Mononuclear cell (primary cell): ENCODE results near the gene ZCCHC9. TPM values are rescaled to one million over a fixed set of nuclear protein-coding genes. Genes with fewer than 3 reads are reported as not detected.
"Not testable (repeated sequence)": the region's sequence is repeated elsewhere in the genome, so short reads cannot be mapped to it uniquely, and the experiment has no call there.

Experiments
- H3K27me3 ChIP-seq: 2 replicates; pipeline ENCODE4 v1.6.0; 2011; ENCODE audit warnings: low read length, control low read depth; ENCODE audit not compliant: insufficient read depth
- H3K4me1 ChIP-seq: 2 replicates; pipeline ENCODE4 v1.5.1; 2011; ENCODE audit warnings: mild to moderate bottlenecking, low read length, control low read depth; ENCODE audit not compliant: insufficient read depth
- H3K4me3 ChIP-seq: 2 replicates; pipeline ENCODE4 v1.5.1; 2011; ENCODE audit warnings: mild to moderate bottlenecking, low read length, moderate library complexity
- H3K9me3 ChIP-seq: 2 replicates; pipeline ENCODE4 v1.5.1; 2011; ENCODE audit warnings: low read depth, mild to moderate bottlenecking, control low read depth, low read length
- total RNA-seq: library from RNA; depleted of rRNA; stranded (reverse); fragments of >200 nt; gene quantifications from one replicate; pipeline ENCODE4 v1.2.3, GENCODE V29; 2012

Gene ZCCHC9
- total RNA-seq = 16.0 TPM

DNA sequence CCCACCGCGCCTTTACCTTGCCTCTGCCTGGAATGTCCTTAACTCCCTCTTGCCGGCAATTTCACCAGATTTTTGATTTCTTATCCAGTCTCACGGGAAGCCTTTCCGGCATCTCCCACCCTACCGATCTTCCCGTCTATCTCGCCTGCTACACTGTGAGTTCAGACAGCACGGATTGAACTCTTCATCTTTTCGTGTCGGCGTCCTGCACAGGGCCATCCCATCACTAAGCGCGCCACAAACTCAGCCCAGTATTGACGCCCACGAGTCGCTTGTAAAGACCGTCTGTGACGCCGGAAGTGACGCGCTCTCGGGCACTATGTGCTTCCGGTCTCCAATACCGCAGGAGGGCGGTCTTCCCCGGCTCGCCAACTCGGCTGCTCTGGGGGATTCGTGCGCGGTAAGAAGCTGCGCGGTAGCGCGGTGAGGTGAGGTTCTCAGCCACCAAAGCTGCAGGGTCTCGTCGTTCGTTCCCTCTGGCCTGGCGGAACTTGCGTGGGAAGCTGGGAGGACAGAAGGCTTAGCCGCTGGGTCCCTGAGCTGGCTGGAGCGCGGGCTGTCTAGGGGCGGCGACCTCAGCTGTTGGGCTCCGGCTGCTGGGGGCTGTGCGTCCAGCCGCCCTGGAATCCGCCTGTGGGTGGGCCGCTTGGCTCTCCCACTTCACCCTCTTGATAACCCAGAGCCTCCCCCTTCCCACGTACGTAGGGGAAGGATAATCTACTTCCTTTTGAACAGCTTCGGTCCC, at the start of gene ZCCHC9:
Gene ZCCHC9, plus strand, starts transcription at position 317 of the 745 bp plus-strand sequence. CDS start 3,171 bp downstream, outside the sequence.
- peak within 1 kb of the TSS; percentile 74 for H3K4me3 ChIP-seq
- H3K9me3 ChIP-seq = no peaks in the 10 kb centered on the region
- H3K4me1 ChIP-seq = peaks cover 28% of the 10 kb centered on the region
- H3K27me3 ChIP-seq = no peaks in the 10 kb centered on the region

DNA sequence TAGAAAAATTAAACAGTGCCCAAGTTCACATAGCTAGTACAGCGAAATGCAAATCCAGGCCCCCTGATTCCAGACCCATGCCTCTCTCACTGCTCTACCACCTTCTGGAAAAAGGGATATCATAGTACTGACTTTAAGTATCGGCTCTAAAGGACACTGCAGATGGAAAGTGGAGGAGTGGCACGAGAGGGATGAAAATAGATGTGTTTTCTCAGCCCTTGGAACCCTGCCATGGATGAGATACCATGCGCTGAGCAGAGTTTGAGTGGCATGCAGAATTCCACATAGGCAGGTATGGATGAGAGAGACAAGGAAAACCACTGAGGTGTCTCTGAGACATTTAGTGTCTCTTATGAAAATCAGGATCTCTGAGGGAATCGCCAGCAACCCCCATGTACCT, 49.5 kb upstream of the ZCCHC9 start:
- Histone ChIP-seq H3K27me3 (no peaks in the 10 kb centered on the region), H3K4me3 (no peak overlapping the region), H3K9me3 (no peaks in the 10 kb centered on the region), H3K4me1 (no peaks in the 10 kb centered on the region)

DNA sequence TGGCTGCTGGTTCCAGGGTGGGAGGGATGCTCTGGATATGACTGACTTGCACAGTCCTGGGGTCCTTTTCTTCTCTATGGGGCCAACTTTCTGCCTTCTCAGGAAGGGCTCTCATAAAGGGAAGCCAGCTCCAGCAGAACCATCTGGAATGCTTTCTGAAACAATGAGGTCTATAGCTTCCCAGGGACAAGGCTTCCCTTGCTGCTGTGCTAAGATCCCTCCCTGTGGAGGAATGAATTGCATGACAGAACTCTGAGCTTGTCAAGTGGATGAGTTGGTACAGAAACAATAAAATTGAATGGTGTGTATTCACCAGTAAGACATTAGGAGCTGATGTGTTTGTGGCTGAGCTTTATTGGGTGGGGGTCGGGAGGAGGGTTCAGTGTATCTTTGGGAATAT, 48.5 kb upstream of the ZCCHC9 start:
- Histone ChIP-seq H3K27me3 (no peaks in the 10 kb centered on the region), H3K9me3 (no peaks in the 10 kb centered on the region), H3K4me1 (no peaks in the 10 kb centered on the region), H3K4me3 (no peak overlapping the region)

DNA sequence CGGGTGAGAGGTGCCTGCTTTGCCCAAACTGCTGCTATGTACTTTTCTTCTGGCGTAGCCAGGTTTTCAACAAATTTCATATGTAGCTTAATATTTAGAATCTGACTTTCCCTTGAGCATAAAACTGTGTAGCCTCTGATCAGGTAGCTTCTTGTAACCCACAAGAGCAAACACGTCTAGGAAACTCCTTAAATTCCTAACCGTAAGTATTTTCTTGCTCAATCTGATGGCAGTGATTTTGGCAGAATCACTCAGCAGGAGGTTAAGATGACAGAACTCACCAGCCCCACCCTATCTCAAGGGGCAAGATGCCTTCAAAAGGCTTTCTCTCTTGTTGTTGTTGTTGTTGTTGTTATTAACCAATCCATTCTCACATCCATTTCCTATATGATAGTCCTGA, 47.5 kb upstream of the ZCCHC9 start:
- H3K4me1 ChIP-seq = no peaks in the 10 kb centered on the region
- no peaks in the 10 kb centered on the region for H3K27me3 ChIP-seq
- H3K9me3 ChIP-seq = no peaks in the 10 kb centered on the region
- H3K4me3 ChIP-seq = no peak overlapping the region

DNA sequence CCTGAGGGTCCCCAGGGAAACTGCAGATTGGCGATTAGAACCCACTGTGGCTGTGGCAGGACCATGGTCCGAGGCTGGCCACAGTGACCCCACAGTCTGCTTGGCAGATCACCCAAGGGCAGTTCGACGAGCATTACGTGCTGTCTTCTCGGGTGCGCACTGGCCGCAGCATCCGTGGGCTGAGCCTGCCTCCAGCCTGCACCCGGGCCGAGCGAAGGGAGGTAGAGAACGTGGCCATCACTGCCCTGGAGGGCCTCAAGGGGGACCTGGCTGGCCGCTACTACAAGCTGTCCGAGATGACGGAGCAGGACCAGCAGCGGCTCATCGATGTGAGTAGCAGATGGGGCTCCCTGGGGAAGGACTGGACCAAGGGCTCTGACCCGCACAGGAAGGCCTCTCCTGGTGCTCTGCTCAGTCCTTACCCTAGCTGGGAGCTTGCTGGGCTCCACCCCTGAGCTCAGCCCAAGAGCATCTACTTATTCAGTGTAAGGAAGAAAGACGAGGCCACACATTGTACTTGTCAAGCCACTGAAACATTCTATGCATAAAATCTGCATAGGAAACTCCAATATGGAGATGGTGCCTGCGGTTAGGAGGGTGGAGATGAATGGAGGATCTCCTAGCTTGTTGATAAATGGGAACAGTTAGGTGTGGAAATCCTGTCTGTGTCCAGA, 46.4 kb upstream of the ZCCHC9 start:
- Histone ChIP-seq H3K4me3 (no peak overlapping the region), H3K27me3 (no peaks in the 10 kb centered on the region), H3K4me1 (no peaks in the 10 kb centered on the region), H3K9me3 (no peaks in the 10 kb centered on the region)

GRCh38 chr5:81256766-81257165, 44.6 kb upstream of the ZCCHC9 start:
- no peaks in the 10 kb centered on the region for H3K4me1 ChIP-seq
- no peaks in the 10 kb centered on the region for H3K27me3 ChIP-seq
- no peak overlapping the region for H3K4me3 ChIP-seq
- H3K9me3 ChIP-seq = no peaks in the 10 kb centered on the region

- H3K9me3 ChIP-seq, H3K4me3 ChIP-seq, H3K27me3 ChIP-seq, H3K4me1 ChIP-seq: not testable (repeated sequence)
Measured at GRCh38 chr5:81262796-81263195, 38.6 kb upstream of the ZCCHC9 start.

GRCh38 chr5:81265101-81265500, 36.3 kb upstream of the ZCCHC9 start:
- Histone ChIP-seq H3K4me3 (no peak overlapping the region), H3K9me3 (no peaks in the 10 kb centered on the region), H3K27me3 (no peaks in the 10 kb centered on the region), H3K4me1 (no peaks in the 10 kb centered on the region)

GRCh38 chr5:81268521-81269196, 32.7 kb upstream of the ZCCHC9 start:
- H3K4me3 ChIP-seq = no peak overlapping the region
- H3K27me3 ChIP-seq = no peaks in the 10 kb centered on the region
- H3K4me1 ChIP-seq = no peaks in the 10 kb centered on the region
- peaks cover 7% of the 10 kb centered on the region for H3K9me3 ChIP-seq

GRCh38 chr5:81269751-81270393, 31.5 kb upstream of the ZCCHC9 start:
- Histone ChIP-seq H3K4me1 (no peaks in the 10 kb centered on the region), H3K4me3 (no peak overlapping the region), H3K9me3 (peaks cover 7% of the 10 kb centered on the region), H3K27me3 (no peaks in the 10 kb centered on the region)

DNA sequence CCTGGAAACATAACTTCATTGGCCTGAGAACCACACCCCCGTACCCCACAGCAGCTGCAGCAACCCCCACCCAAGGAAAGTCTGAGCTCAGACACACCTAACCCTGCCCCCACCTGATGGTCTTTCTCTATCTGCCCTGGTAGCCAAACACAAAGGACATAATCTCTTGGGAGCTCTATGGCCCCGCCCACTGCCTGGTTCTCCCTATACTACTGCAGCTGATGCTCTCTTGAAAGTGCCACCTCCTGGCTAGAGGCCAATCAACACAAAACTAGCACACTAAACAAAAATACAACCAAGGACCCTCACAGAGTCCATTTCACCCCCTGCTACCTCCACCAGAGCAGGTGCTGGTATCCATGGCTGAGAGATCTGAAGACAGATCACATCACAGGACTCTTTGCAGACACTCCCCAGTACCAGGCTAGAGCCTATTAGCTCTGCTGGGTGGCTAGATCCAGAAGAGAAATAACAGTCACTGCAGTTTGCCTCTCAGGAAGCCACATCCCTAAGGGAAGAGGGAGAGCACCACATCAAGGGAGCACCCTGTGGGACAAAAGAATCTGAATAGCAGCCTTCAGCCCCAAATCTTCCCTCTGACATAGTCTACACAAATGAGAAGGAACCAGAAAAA, 30.9 kb upstream of the ZCCHC9 start:
- not testable (repeated sequence) for H3K4me1 ChIP-seq, H3K4me3 ChIP-seq, H3K9me3 ChIP-seq, H3K27me3 ChIP-seq

- H3K27me3 ChIP-seq = no peaks in the 10 kb centered on the region
- H3K9me3 ChIP-seq = no peaks in the 10 kb centered on the region
- no peaks in the 10 kb centered on the region for H3K4me1 ChIP-seq
- no peak overlapping the region for H3K4me3 ChIP-seq
Measured at GRCh38 chr5:81283976-81284375, 17.4 kb upstream of the ZCCHC9 start.

- H3K9me3 ChIP-seq = no peaks in the 10 kb centered on the region
- no peaks in the 10 kb centered on the region for H3K4me1 ChIP-seq
- no peak overlapping the region for H3K4me3 ChIP-seq
- no peaks in the 10 kb centered on the region for H3K27me3 ChIP-seq
Measured at GRCh38 chr5:81286059-81286617, 15.2 kb upstream of the ZCCHC9 start.

DNA sequence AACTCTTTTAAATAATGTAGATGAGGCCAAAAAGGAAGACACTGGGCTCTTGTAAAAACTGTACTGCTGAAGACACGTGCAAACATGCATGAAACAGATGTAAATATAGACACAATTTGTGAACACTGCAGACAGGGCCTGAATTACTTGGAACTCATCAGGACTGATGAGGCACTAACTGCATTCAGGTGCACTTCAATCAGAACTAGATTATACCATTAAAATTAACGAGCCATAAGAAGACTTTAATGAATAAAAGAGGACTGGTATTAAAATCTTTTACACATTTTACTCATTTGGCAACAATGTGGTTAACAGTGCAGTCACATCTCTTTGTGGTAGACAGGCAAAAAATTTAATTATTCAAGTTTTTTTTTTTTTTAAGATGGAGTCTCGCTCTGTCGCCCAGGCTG, 13.4 kb upstream of the ZCCHC9 start:
- H3K4me1 ChIP-seq = no peaks in the 10 kb centered on the region
- peaks cover 6% of the 10 kb centered on the region for H3K9me3 ChIP-seq
- H3K27me3 ChIP-seq = no peaks in the 10 kb centered on the region
- H3K4me3 ChIP-seq = no peak overlapping the region
